HCT116 (cell line): ENCODE data around the gene GLCE. TPM values are rescaled to one million over a fixed set of nuclear protein-coding genes. Genes with fewer than 3 reads are reported as not detected.

ENCODE experiments used
- ATAC-seq: fragments of 200-7000 bp; cut with Tn5 transposase; 2 replicates; pipeline ENCODE4 v1.9.1; 2020; ENCODE audit warnings: mild to moderate bottlenecking, moderate library complexity
- BruUV-seq: library from RNA; stranded (reverse); fragments of 400-500 nt; replicated peaks from 2 replicates; lab custom pipeline; 2021; lab: Mats Ljungman, UMichigan
- CTCF ChIA-PET: fragments of 300-600 bp; sonication (Branson Sonifier 250); formaldehyde crosslinking; loops from one replicate; lab custom pipeline; 2021; ENCODE audit warnings: antibody characterized with exemption; lab: Charles Lee
- POLR2A ChIA-PET: fragments of 300-600, 350-600 bp; sonication (Branson Sonifier 250); formaldehyde crosslinking; loops from one replicate; lab custom pipeline; 2021; ENCODE audit warnings: antibody characterized with exemption; lab: Charles Lee
- RAD21 ChIA-PET, 2 experiments: fragments of 300-600 bp; sonication (Branson Sonifier 250); formaldehyde crosslinking; loops; one replicate each; lab custom pipeline; 2023; ENCODE audit warnings: low total read pairs in 2 of 2; ENCODE audit not compliant: uncharacterized antibody in 2 of 2, unreplicated experiment in 2 of 2, low non-redundant PET in 1 of 2; lab: Charles Lee
- DNase-seq: peaks from one replicate; pipeline ENCODE4 v3.0.0-alpha.2; 2010; ENCODE audit warnings: low read depth, low spot score
- H2AFZ ChIP-seq: fragments of 200-600 bp; shearing (Covaris generic), sonication (generic); 2 replicates; pipeline ENCODE4 v1.6.1; 2017; ENCODE audit warnings: low read depth, mixed run types, mixed read lengths, antibody characterized with exemption, low read length; ENCODE audit not compliant: poor library complexity, severe bottlenecking
- H3K27ac ChIP-seq: 2 replicates; pipeline ENCODE4 v1.5.1; 2012; ENCODE audit warnings: low read depth, low read length
- H3K27me3 ChIP-seq: fragments of 200-600 bp; sonication (generic); 2 replicates; pipeline ENCODE4 v1.6.1; 2016; ENCODE audit warnings: mixed run types, low read length, mixed read lengths; ENCODE audit not compliant: insufficient read depth
- H3K36me3 ChIP-seq, 2 experiments: fragments of 200-500 bp in 1 of 2; fragments of 200-600 bp in 1 of 2; sonication (Bioruptor generic) in 1 of 2; sonication (generic) in 1 of 2; 2 replicates each; pipeline versions ENCODE4 v1.5.1 to v1.6.1; 2014 to 2016; ENCODE audit warnings: low read length in 2 of 2, inconsistent platforms in 1 of 2, mixed read lengths in 1 of 2, mixed run types in 1 of 2; ENCODE audit not compliant: insufficient read depth in 2 of 2, control insufficient read depth in 1 of 2
- H3K4me1 ChIP-seq, 2 experiments: fragments of 200-600 bp in 1 of 2; sonication (generic) in 1 of 2; 2 replicates each; pipeline versions ENCODE4 v1.5.1 to v1.6.1; 2012 to 2017; ENCODE audit warnings: low read length in 2 of 2, inconsistent platforms in 1 of 2, mild to moderate bottlenecking in 1 of 2, mixed read lengths in 1 of 2, mixed run types in 1 of 2, moderate library complexity in 1 of 2; ENCODE audit not compliant: insufficient read depth in 2 of 2, control insufficient read depth in 1 of 2
- H3K4me2 ChIP-seq: fragments of 200-600 bp; sonication (generic); 2 replicates; pipeline ENCODE4 v1.6.1; 2017; ENCODE audit warnings: mixed run types, low read length, mixed read lengths
- H3K4me3 ChIP-seq, 2 experiments: fragments of 200-600 bp in 1 of 2; sonication (generic) in 1 of 2; replicated peaks in 1 of 2; 2 replicates each; pipeline ENCODE4 v1.5.1; 2011 to 2016; ENCODE audit warnings: low read length in 2 of 2, control low read depth in 1 of 2, low read depth in 1 of 2, mild to moderate bottlenecking in 1 of 2, mixed read lengths in 1 of 2, mixed run types in 1 of 2
- H3K79me2 ChIP-seq: fragments of 200-600 bp; sonication (generic); 2 replicates; pipeline ENCODE4 v1.6.1; 2017; ENCODE audit warnings: mild to moderate bottlenecking, mixed run types, low read length, moderate library complexity, mixed read lengths; ENCODE audit not compliant: insufficient read depth
- H3K9ac ChIP-seq: fragments of 200-600 bp; sonication (generic); 2 replicates; pipeline ENCODE4 v1.6.1; 2016; ENCODE audit warnings: low read length, mixed read lengths
- H3K9me2 ChIP-seq: fragments of 200-600 bp; sonication (generic), shearing (Covaris generic); 2 replicates; pipeline ENCODE4 v1.6.1; 2017; ENCODE audit warnings: mixed run types, mild to moderate bottlenecking, moderate library complexity; ENCODE audit not compliant: insufficient read depth
- H3K9me3 ChIP-seq, 2 experiments: fragments of 200-500 bp in 1 of 2; fragments of 200-600 bp in 1 of 2; sonication (Bioruptor generic) in 1 of 2; sonication (generic) in 1 of 2; 2 replicates each; pipeline ENCODE4 v1.6.1; 2014 to 2017; ENCODE audit warnings: low read length in 2 of 2, mixed read lengths in 2 of 2, inconsistent platforms in 1 of 2, low read depth in 1 of 2, mild to moderate bottlenecking in 1 of 2, mixed run types in 1 of 2, moderate library complexity in 1 of 2; ENCODE audit not compliant: control insufficient read depth in 1 of 2, insufficient read depth in 1 of 2
- H4K20me1 ChIP-seq: fragments of 200-600 bp; sonication (generic), shearing (Covaris generic); 2 replicates; pipeline ENCODE4 v1.6.1; 2017; ENCODE audit warnings: mixed run types, mild to moderate bottlenecking, moderate library complexity; ENCODE audit not compliant: insufficient read depth
- ELF1 ChIP-seq: IDR thresholded peaks from 2 replicates; pipeline ENCODE4 v1.6.1; 2012; ENCODE audit warnings: low read depth, borderline replicate concordance
- EZH2phosphoT487 ChIP-seq: fragments of 200-600 bp; IDR thresholded peaks from 2 replicates; pipeline ENCODE4 v1.6.1; 2018; ENCODE audit warnings: antibody characterized with exemption, borderline replicate concordance
- POLR2A ChIP-seq: IDR thresholded peaks from 2 replicates; pipeline ENCODE4 v1.7.0; 2011; ENCODE audit warnings: borderline replicate concordance; ENCODE audit not compliant: insufficient read depth, insufficient read length; ENCODE audit errors: extremely low read depth
- SIN3A ChIP-seq: IDR thresholded peaks from 2 replicates; pipeline ENCODE4 v1.6.1; 2012; ENCODE audit warnings: low read depth
- SP1 ChIP-seq: IDR thresholded peaks from 2 replicates; pipeline ENCODE4 v1.6.1; 2012; ENCODE audit warnings: low read depth
- YY1 ChIP-seq: IDR thresholded peaks from 2 replicates; pipeline ENCODE4 v1.6.1; 2011; ENCODE audit warnings: low read length, low read depth, moderate library complexity, mild to moderate bottlenecking; ENCODE audit not compliant: insufficient replicate concordance; ENCODE audit errors: extremely low read depth
- ZNF274 ChIP-seq: fragments of 200-500 bp; sonication (Bioruptor generic); IDR thresholded peaks from 2 replicates; pipeline ENCODE4 v1.6.1; 2014; ENCODE audit warnings: mild to moderate bottlenecking, low read depth, low read length, inconsistent platforms
- intact Hi-C: fragments of 100-400 bp; cut with micrococcal nuclease; formaldehyde crosslinking; loops from 2 replicates; pipeline ENCODE4 v1.10.0; 2022
- total RNA-seq: library from RNA; stranded (reverse); gene quantifications from one replicate; pipeline ENCODE4 v1.2.1, GENCODE V29; 2021; ENCODE audit not compliant: unreplicated experiment
- TF ChIP-seq, protein P1 (sequence below): IDR thresholded peaks from 2 replicates; pipeline ENCODE4 v1.6.1; 2011; ENCODE audit warnings: mild to moderate bottlenecking, low read length, moderate library complexity; ENCODE audit not compliant: insufficient replicate concordance; ENCODE audit errors: extremely low read depth

The GLCE gene
- total RNA-seq, 1 experiment from 2014 or later, result 22.2 TPM

DNA sequence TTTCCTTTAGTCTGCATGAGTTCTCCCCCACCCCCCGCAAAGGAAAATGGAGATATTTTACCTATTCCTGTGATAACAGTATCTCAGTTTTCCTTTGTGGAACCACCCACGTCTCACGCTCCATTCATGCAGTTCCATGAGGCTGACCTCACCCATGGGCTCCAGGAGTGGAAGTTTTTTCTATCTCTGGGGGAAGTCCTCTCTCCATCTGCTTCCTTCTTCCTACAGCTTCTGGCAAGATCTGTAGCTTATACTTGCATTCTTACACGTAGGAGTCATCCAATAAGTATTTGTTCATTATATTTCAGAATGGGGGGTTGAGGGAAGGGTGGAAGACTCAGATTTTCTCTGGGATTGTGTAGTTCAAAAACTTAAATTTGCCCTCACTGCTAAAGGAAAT is 5.8 kb upstream of the GLCE start:
- intact Hi-C loops, result no loop called here
- Histone ChIP-seq H3K4me3 (no peak overlapping the region), H3K4me1 (peaks cover 3 to 7% of the 10 kb centered on the region in 2 experiments; a peak in 3 of 4 replicates), H3K9ac (no peak overlapping the region), H3K79me2 (no peaks in the 10 kb centered on the region), H3K27ac (no peak overlapping the region)
- no TSS peak for BruUV-seq
- ChIA-PET POLR2A (no interaction called here), CTCF (no interaction called here)
- no peak for DNase-seq
- ATAC-seq, result no peak
- no peak for TF ChIP-seq ZNF274
- no peak for TF ChIP-seq ELF1
- TF ChIP-seq SP1, result no peak
- TF ChIP-seq, protein P1, sequence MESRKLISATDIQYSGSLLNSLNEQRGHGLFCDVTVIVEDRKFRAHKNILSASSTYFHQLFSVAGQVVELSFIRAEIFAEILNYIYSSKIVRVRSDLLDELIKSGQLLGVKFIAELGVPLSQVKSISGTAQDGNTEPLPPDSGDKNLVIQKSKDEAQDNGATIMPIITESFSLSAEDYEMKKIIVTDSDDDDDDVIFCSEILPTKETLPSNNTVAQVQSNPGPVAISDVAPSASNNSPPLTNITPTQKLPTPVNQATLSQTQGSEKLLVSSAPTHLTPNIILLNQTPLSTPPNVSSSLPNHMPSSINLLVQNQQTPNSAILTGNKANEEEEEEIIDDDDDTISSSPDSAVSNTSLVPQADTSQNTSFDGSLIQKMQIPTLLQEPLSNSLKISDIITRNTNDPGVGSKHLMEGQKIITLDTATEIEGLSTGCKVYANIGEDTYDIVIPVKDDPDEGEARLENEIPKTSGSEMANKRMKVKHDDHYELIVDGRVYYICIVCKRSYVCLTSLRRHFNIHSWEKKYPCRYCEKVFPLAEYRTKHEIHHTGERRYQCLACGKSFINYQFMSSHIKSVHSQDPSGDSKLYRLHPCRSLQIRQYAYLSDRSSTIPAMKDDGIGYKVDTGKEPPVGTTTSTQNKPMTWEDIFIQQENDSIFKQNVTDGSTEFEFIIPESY, result no peak
- TF ChIP-seq EZH2phosphoT487, result no peak
- TF ChIP-seq POLR2A, result no peak
- TF ChIP-seq YY1, result no peak
- TF ChIP-seq SIN3A, result no peak
- TF ChIP-seq, all 23 proteins: peak for 0
- Histone ChIP-seq H4K20me1 (no peaks in the 10 kb centered on the region), H2AFZ (no peak overlapping the region), H3K36me3 (no peaks in the 10 kb centered on the region), H3K9me2 (no peaks in the 10 kb centered on the region), H3K4me2 (no peak overlapping the region), H3K27me3 (peaks cover 22% of the 10 kb centered on the region; the same call in 1 of the 2 replicates), H3K9me3 (no peaks in the 10 kb centered on the region)
- RAD21 ChIA-PET, result no interaction called here
